Head of caudate nucleus (tissue), 42 donors: ENCODE measurements around the gene TFCP2L1.

Experiments used
- DNase-seq, 42 donors: peaks; one replicate each; pipeline versions ENCODE4 v3.0.0 to v3.0.0-alpha.2; 2020 to 2021; ENCODE audit warnings: mixed read lengths in 7 of 42
- intact Hi-C: fragments of 100-400 bp; cut with DNase I; formaldehyde crosslinking; loops from one replicate; pipeline ENCODE4 v1.15.0; 2022

TFCP2L1 gene

DNA sequence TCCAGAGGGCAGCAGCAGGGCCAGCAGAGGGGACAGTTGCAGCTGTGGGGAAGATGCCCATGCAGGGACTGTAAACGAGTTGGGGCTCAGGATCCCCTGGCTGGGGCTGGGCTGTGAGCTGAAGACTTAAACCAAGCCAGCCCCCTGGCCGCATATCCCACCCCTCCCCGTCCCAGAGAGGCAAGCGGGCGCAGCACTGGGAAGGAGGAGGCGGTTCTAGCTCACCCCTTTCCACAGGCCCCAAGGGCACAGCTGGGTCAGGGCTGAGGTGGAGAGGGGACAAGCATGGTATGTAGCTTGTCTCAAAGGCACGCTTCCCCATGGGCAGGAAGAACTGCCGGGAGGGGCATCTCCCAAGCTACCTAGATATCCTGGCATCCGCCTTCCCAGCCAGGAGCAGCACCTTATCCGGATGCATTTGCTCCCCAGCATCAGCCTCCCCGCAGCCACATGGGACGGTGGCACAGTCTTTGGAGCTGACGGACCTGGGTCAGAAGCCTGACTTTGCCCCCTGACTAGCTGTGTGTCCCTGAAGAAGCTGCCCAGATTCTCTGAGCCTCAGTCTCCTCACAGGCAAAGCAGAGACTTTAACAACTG is 75.9 kb downstream of the TFCP2L1 start:
- DNase-seq, result no peak
- intact Hi-C loops, result no loop called here

DNA sequence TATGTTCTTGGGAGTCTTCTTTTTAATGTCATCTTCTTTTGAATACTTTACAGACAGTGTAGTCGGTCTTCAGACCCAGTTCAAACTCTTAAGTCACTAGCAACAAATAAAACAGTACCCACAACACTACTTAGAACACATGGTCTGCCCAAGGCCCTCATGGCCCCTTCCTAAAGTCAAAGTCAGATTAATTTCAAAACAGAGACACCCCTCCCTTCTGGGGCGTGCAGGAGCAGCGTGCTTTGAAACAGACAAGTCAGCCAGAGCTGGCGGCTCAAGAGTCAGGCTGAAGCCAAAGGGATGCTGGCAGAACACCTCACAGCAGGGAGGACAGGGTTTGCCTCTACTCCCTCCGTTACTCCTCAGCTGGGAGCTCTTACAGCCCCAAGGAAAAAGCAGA is 77.5 kb downstream of the TFCP2L1 start:
- intact Hi-C loops, result no loop called here
- no peak for DNase-seq

DNA sequence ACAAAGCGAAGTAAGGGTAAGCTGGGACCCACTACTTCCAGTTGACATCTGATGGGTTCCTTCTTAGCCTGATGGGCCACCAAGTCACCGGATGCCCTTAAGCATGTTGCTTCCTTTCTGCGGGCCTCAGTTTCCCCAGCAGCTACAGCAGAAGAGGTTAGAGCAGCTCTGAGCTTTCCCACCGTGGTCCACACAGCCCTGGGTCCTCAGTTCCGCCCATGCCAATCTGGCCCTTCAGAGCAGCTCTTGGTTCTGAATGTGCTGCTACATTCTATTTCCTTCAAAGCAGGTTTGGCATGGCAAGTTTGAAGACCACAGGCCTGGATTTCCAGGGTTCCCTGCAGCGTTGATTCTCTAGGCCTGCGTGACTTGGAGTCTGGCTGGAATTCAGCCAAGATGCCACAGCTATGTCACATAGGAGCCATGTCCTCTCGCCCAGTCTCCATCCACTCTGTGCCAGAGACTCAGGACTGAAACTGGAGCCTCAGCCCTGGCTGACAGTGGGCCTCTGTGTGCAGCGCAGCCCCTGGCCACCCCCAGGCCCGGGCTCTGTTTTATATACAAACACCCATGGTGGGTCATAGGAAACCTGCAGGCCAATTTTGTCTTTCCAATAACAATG is 79.6 kb downstream of the TFCP2L1 start:
- peak in 16 of 42 donors; percentile 17 to 74 (median 31) for DNase-seq
- intact Hi-C loops, result no loop called here

DNA sequence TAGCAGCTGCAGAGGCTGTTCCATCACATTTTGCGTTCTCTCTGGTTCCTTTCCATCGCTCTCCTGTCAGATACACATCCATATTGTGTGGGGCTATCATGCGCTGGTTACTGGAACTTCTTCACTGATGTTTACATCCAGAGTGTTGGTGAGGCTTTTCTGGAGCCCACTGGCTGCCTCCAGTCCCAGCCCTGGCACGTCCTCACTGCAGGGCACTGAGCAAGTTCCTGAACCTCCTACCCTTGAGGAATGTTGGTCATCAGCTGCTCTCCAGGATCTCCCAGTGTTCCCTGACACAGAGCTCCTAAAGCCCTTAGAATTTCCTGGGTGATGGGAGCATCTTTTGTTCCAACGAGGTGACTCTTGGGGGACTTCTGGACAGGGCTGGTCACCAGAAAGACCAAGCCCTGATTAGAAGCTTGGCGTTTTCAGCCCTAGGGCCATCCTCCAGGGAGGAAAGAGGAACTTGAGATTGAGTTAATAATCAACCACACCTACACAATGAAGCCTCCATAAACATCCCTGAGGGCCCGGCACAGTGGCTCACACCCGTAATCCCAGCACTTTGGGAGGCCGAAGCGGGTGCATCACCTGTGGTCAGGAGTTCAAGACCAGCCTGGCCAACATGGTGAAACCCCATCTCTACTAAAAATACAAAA is 81.3 kb downstream of the TFCP2L1 start:
- intact Hi-C loops, result no loop called here
- no peak for DNase-seq

DNA sequence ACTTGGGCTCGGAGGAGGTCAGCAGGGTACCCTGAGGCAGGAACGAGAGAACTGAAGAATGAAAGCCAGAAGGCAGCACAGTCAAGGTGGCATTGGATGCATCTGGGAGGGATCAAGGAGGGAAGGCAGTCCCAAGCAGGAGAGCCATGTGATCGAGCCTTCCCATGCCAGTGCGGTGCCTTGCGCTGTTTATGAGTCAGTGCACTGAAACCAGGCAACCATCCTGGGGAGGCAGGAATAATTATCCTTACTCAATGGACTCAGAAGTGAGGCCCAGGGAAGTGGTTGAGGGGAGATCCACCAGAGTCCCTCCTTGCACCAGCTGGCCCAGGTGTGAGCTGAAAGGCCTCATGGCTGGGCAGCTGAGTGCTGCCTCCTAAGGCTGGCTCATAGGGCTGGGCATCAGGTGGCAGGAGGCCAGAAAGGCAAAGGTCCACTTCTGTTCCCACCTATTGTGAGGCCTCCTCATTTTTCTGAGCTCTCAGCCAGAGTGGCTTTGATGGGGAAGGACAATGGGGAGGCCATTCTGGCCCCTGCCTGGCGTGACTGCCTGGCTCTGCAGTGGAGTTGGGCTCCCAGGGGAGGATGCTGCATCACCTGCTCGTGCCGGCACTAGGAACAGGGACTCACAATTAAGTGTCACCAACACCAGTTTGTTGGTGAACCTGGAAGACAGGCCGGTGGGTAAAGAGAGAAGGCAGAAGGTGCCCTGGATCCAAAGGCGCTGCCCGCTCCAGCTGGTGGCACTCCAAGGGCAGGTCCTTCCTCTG is 82.3 kb downstream of the TFCP2L1 start:
- intact Hi-C loops, result no loop called here
- DNase-seq, result no peak

DNA sequence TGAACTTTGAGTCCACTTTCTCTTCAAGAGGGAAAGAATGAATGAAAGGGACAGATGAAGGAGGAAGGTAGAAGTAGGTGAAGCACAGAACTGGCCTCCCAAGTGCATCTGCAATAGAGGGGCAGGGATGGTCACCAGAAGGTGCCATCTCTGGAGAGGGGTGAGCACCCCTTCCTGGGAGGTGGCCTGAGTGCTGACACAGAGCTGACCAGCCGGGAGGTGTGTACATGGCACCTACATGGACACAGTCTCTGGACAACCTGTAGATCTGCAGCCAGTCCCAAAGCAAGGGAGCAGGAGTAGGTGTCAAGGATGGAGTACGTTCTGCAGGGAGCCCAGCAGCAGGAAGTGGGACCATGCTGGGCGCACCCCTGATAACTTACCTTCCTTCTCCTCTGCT is 83.2 kb downstream of the TFCP2L1 start:
- no peak for DNase-seq
- intact Hi-C loops, result no loop called here

DNA sequence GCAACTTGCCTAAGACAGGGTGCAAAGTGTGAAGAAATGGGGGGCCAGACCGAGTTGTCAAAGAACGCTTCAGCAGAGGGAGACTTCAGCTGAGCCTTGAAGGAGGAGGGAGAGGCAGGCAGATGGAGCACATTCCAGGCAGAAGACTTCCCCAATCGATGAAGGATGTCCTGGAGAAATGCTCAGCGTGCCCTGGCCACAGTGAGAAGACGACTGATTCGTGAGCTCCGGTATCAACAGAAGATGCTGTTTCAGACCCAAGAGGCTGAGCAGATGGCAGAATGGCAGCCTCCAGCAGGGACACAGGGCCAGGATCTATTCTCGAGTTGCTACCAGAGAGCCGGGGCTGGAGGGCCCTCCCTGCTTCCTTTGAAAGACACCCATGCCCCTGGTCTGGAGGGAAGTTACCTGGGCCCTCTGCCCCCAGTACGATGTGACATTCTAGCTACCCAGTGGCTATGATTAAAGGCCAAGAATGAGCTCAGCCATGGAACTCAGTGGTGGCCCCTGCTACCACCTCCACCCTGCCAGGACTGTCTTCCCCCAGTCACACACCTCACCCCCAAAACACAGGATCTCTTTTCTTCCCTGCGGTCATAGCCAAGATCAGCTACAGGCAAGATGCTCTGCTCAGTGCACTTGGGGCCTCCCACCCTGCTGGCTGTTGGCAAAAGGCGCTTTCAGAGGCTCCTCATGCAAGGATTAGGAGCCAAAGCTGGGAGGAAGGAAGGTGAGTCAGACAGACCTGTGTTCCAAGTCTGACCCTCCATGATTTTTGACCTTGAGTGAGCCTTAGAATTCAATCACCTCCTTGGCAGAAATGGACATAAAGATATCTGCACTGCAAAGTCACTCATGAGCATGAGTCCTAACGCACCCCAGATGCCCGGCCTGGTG is 84.3 kb downstream of the TFCP2L1 start:
- intact Hi-C loops, result no loop called here
- DNase-seq, result peak in 1 of 42 donors; percentile 21

DNA sequence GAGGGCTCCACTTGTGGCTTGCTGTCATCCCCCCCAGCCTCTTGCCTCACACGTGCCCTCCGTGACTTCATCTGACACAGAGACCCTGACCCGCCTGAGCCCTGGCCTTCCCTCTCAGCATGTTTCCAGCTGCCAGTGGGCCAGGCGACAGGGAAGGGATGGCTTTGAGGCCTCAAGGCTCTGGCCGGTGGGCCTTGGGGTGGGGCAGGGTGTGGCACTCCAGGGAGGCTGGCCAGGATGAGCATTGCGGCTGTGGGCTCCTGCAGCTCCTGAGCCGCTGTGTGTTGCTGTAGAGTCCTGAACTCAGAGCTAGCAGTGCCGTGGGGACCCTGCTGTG is 85.0 kb downstream of the TFCP2L1 start:
- intact Hi-C loops, result no loop called here
- peak in 1 of 42 donors; percentile 12 for DNase-seq

DNA sequence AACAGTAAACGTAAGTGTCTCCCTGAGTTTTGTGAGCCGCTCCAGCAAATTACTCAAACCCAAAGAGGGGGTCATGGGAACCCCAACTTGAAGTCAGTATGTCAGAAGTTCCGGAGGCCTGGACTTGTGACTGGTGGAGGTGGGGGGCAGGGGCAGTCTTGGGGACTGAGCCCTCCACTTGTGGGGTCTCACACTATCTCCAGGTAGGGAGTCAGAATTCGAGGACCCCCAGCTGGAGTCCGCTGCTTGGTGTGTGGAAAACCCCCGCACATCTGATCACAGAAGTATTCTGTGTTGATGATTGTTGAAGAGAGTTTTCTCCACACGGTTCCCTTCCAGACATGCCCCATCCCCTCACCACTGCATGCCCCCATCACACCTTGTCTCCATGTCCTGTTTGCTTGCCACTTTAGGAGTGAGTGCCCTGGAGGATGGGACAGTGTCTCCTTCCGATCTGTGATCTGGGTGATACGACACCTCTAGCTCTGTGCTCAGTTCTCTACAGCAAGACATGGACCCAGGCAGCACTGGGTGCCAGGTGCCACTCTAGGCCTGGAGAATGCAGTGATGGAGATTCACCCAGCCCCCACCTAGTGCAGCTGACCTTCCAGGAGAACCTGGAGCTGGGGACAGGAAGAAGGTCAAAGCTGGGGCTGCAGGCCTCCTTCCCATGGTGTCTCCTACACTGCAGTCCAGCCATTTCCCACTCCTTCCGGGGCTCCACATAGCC is 85.6 kb downstream of the TFCP2L1 start:
- peak in 2 of 42 donors; percentile 7 to 16 for DNase-seq
- intact Hi-C loops, result no loop called here

DNA sequence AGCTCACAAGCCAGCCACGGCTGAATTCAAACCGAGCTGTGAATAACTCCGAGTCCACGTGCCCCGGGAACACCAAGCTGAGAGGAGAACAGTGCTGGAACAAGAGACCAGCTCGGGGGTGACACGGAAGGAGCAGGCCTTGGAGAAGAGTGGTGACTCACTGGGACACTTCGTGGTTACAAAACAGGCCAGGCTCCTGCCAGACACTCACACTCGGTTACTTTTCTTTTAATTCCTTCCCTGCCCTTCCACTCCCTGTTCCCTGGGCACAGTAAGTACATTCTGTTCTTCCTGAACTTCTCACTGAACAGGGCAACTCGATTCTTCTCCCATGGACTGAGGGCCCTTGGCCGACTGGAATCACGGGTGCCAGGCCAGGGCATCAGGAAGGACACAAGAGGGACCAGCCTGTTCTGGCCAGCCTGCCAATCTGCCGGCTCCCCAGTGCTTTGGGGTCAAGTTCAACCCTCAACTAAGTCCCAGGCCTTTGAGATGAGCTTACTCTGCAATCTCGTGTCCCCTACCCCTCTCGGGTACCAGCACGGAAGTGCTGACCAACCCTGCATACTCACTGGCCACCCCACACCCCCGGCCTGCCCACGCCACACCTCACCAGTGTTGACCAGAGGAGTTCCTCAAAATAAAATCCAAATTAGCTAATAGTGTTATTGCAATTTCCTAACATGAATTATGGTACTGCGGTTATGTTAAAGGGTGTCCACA is 87.5 kb downstream of the TFCP2L1 start:
- intact Hi-C loops, result no loop called here
- DNase-seq, result peak in 41 of 42 donors; percentile 32 to 90 (median 64)

DNA sequence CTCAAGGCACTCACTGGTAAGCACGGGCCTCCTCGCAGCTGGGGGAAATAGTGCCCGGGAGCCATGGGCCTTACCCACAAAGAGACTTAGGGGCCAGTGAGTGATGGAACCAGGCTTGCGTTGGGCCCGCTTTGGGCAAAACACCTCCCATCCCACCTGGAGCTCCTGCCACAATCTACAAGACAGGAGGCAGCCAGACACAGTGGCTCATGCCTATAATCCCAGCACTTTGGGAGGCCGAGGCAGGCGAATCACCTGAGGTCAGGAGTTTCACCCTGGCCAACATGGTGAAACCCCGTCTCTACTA is 88.2 kb downstream of the TFCP2L1 start:
- intact Hi-C loops, result no loop called here
- DNase-seq, result peak in 1 of 42 donors; percentile 19

DNA sequence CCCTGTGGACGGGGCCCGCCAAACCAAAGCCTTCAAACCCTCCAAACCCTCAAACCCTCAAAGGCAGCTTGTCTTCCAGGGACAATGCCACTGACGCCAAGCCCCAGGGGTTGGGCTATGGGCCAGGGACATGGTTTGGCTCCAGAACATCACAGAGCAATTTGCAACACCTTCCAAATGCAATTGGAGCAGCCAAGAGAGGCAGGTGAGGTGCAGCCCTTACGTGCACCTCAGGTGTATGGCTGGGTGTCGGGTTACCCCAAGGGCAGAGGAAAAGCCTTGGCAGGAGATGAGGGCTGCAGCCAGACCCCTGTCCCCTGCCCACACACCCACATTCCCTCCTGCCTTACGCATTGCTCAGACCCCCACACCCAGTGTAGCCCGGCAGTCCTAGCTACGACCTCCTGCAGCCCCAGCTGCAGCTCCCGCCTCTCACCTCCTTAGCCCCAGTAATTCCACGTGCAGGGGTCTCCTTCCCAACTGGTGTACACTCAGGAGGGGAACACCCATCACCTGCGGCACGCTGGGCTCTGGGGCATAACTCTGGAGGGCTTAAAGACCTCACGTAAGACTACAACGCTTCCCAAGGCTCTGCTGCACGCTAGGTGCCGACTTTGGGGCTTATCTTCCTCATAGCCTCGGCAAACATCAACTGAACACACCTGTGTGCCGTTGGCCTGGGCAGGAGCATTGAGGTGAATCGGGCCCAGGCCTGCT is 88.7 kb downstream of the TFCP2L1 start:
- intact Hi-C loops, result no loop called here

DNA sequence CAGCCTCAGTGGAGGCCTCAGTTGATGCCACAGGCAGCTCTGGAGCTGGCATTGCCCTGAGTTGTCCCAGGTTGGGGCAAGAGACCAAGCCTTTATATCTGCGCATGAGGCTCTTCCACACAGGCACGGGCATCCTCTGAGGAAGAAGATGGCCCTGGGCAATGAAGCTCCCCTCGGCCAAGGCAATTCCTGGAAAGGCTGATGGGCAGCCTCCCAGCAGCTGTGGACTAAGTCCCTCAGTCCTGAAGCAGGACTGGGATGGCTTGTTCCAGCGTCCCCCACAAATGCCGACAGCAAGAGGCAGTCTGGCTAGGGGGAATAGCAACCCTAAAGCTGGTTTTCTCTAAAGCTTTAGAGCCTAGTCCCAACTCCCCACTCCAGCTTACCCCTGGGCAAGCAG is 90.0 kb downstream of the TFCP2L1 start:
- DNase-seq, result peak in 1 of 42 donors; percentile 12
- intact Hi-C loops, result no loop called here

More for the DNA sequence above, 88.7 kb downstream of the TFCP2L1 start:
- DNase-seq, result no peak

DNA sequence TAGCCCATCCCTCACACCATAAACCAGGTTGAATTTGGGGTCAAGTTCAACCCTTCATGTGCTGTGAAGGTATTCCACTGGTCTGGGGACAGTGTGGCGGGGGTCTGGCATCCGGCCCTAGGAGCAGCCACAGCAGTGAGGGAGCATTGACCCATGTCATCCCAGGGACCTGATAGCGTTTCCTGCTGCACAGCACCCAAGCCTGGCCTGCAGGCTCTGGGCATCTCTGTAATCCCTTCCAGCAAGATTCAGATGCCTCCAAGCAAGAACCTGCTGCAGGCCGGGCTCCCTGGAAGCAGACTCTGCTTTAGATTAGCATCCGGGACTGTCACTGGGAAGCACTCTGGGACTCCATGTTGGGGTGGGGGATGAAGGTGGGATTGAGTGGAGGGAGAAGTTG is 90.4 kb downstream of the TFCP2L1 start:
- peak in 1 of 42 donors; percentile 21 for DNase-seq
- intact Hi-C loops, result no loop called here

DNA sequence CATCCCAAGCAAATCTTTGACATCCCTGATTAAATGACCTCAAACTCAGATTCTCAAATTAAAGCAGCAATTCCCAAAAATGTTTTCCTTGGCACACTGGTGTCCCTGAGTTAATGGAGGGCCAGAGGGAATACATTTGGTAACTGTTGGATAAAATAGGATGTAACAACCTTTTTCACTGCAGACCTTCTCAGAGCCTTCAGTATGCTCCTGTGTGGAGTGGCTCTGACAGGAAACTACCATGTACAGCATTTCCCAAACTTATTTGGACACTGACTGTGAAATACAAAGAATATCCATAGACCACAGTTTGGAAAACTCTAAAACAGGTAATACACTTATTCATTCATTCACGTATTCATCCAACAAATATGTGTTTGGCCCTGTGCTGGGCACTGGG is 91.8 kb downstream of the TFCP2L1 start:
- intact Hi-C loops, result no loop called here
- DNase-seq, result no peak

DNA sequence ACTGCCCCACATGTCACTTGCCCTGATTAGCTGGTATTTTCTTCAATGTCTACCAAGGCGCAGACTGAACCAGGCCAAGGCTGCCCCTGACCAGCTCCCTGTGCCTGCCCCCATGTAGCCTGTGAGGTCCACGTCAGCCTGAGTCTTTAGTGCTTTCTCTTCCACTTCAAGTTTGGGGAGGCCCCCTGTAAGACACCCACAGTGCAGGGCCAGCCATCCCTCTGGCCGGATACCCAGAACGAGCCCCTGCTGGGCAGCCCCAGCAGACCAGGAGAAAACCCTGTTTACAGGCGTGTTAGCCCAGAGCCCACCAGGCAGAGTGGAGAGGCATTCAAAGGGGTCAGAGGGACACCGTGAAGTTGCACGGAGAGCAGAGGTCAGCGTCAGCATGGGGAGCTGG is 92.4 kb downstream of the TFCP2L1 start:
- intact Hi-C loops, result no loop called here

More for the DNA sequence above, 92.4 kb downstream of the TFCP2L1 start:
- DNase-seq, result peak in 1 of 42 donors; percentile 20
